ENCODE data around the gene CDCA4.
"Not testable (repeated sequence)": the region's sequence is repeated elsewhere in the genome, so short reads cannot be mapped to it uniquely, and the experiment has no call there.

CDCA4 gene

GRCh38 chr14:105020815-105021655, at the start of gene CDCA4:
Gene CDCA4 (minus strand): TSS chr14:105021083. CDS start chr14:105011929, 9,154 bp downstream.
- peak; percentile 70 for DNase-seq

GRCh38 chr14:105069871-105070759, 49.2 kb upstream of the CDCA4 start:
- no peak for DNase-seq

DNA sequence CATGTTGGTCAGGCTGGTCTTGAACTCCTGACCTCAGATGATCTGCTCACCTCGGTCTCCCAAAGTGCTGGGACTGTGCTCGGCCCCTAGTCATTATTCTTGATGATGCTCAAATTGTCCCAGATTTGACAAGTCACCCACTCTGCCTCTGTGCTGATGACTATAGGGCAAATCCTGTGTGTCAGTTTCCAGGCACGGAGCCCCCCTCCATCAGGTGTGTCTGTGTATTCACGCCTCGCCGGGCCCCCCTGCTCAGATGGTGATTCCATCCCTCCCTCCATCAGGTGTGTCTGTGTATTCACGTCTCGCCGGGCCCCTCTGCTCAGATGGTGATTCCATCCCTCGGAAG, 48.6 kb upstream of the CDCA4 start:
- no peak for DNase-seq

GRCh38 chr14:105068818-105069217, 47.9 kb upstream of the CDCA4 start:
- DNase-seq = no peak

GRCh38 chr14:105067969-105068301, 47.1 kb upstream of the CDCA4 start:
- DNase-seq = no peak

DNA sequence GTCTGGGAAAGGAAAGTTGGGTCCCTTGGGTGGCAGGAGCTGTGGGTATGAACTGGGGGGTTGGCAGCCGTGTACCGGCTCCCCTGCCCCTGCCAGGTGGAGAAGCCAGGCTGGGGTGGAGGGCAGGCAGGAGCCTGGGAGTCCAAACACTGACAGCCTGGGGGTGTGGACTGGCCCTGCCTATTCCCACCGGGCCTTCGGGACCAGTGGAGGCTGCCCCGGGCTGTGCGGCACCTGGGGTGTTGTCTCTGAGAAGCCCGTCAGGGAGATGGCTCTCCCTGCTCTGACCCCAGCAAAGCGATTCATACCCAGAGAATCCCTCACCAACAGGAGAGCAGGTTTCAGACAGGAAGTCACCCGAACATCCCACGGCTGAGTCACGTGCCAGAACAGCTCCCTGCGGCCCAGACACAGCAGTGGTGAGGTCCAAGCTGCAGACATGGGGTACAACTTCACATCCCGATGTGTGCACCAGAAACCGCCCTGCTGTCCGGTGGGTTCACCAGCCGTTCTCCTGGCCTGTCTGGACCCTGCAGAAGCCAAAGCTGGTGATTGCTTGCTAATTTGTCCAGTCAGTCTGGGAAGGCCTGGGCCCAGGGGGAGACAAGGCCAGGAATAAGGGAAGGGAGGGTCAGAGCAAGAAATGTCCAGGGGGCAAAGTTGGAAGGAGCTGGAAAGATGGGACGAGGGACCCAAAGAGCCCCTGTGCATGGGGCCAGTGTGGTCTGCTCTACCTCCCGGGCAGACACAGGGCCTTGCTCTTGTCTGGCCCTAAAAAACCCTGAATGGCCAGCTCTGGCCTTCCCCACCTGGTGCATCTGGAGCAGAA, 46.5 kb upstream of the CDCA4 start:
- DNase-seq = no peak

DNA sequence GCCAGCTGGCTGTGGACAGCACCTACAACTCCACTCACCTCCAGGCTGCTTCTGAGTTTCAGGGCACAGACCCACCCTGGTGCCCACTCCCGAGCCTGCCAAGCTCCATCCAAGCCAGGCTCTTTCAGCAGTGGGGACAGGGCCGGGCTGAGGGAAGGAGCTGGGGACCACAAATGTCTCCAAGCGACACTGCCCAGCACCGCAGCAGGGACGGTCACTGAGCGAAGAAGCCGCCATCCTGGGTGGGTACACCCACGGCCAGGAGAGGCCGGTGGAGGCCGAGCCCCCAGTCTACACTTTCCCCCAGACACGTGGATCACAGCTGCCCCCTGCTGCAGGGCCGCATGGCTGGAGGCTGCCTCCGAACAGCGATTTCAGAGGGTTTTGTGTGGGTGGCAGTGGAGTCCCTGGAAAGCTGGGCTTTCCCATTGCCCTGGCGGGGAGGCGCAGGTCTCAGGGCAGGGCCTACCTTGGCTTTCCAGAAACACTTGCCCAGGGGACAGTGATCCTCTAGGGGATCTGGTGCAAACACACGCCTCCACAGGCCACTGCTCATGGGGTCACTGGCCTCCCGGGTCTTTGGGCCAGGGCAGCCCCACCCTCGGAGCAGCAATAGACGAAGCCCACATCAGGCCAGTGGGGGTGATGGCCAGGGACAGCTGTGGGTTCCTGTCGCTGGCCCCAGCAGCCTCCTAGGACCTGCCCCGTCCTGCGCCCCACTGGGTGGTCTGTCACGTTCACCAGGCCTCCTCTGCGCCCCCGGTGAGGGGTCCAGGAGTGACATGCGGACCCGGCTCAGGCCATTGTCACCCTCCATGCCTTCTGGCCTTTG, 45.6 kb upstream of the CDCA4 start:
- DNase-seq = no peak

DNA sequence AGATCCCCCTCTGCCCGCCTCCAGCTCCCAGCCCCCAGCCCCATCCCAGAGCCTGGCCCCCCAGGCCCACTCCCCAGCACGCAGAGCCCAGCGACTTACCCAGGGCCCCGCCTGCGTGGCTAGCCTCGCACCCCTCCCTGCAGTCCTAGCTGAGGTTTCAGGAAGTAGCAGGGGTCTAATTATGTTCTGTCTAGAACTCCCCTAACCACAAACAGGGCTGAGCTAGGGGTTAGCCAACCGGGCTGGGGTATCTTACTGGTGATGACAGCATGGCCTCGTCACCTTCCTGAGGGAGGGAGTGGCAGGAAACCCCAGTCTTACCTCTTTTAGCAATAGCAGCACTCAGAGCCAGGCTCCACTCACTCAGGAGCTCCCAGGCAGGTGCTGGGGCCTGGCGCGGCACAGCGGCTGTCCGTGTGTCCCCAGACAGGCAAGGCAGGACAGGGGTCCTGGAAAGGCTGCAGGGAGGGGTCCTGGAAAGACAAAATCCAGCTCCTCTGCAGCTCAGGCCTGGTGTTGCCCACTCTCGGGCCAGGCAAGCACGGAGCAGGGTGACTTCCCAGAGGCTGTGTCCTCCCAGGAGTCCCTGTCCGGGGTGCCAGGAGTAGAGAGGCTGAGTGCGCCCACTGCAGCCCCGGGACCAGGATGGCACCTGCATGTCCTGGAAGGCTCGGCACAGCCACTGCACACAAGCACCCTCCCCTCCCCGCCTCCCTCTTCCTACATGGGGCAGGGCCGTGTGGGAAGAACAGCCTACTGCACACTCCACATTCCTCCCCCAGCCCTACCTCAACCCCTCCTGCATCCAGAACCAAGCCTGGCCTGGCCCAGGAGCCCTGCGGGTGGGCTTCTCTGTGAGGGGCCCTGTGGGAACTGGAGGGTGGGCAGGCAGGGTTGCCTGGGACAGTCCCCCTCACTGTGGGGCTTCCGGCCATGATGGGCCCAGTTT, 44.7 kb upstream of the CDCA4 start, which contains the start of gene GPR132:
GPR132 (minus strand) TSS at position 151 of the 949 bp plus-strand sequence. CDS start 10,010 bp downstream, outside the sequence.
- DNase-seq = no peak

DNA sequence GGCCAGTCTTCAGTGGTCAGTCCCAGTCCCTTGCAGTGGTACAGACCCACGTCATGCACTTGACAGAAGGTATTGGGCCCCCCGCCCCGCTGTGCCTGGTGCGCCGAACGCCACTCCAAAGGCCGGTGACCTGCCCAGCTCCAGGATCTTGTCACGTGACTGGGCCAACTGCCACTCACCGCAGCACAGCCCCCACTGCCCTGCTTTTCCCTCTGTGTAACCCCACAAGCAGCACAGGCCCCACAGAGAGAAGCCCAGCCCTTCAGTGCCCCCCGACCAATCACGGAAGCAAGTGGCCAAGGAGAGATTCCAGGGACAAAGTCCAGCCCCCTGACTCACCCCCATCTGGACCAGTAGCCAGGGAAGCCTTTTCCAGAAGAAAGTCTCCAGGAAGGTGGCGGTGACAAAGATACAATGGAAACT, 43.8 kb upstream of the CDCA4 start:
- no peak for DNase-seq

- DNase-seq = no peak
Observed at GRCh38 chr14:105064001-105064400, 43.1 kb upstream of the CDCA4 start.

DNA sequence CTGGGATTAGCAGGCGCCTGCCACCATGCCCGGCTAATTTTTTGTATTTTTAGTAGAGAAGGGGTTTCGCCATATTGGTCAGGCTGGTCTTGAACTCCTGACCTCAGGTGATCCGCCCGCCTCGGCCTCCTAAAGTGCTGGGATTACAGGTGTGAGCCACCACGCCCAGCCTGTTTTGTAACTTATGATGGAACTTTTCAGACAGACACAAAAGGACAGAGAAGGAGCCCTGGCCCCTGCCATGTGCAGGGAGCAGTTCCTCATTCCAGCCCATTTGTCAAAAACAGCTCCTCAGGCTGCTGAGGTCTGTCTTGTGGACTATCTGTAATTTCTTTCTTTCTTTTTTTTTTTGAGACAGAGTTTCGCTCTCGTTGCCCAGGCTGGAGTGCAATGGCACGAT, 42.6 kb upstream of the CDCA4 start:
- not testable (repeated sequence) for DNase-seq

- no peak for DNase-seq
Observed at GRCh38 chr14:105063056-105063455, 42.2 kb upstream of the CDCA4 start.

GRCh38 chr14:105062048-105062433, 41.2 kb upstream of the CDCA4 start:
- no peak for DNase-seq

DNA sequence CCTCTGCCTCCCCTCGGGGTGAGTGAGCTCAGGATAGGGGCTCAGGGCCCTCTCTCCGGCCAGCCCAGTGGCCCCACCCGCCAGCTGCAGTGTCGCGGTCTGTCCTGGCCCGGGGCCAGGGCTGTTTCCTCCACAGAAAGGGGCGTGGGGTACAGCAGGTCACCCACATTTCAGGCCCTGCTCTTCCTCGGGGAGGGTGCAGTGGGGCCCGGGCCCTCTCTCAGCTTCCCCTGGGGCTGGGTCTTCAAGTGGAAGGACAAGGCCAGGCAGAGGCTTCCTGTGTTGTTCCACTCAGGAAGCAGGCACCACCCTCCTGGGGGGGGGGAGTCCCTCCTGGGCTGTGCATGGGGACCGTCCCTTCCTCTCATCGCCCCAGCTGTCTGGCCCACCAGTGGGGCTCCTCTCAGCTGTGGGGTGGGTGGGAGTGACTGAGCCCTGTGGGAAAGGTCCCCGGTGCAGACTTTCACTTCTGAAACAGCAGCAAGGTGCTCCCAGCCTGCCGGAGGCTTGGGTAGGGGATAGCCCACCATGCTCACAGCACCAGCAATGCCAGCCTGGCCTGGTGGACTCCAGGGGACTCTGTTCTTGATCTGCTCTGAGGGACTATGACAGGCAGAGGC, 40.7 kb upstream of the CDCA4 start:
- no peak for DNase-seq

DNA sequence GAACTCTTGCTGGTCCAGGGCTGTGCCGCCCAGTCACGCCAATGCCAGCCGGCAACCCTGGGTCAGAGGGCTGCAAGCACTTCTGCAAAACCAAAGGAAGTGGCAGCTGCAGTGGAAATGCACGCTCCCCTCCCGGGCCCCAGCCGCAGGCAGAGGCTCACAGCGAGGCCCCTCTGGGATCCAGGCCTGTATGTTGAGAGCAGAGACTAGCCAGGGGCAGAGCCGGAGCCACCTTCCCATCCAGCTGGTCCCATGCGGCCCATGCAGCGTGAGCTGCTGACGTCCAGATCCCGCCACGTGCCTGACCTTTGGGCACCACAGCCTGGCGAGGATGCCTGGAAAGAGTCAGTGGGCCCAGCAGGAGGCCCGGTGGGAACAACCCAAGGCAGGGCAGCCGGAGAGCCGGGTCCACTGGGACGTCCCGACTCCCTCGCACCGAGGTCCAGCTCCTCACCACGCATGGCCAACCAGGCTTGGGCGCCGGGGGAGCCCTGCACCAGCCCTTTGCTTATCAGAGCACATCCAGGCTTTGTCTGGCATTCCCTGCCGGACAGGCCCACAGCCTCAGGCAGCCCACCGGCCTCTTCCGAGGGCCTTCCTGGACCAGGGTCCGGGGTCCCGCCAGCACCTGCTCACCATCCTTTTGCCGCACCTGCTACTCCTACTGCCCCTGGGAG, 40.0 kb upstream of the CDCA4 start:
- no peak for DNase-seq

- DNase-seq = no peak
Observed at GRCh38 chr14:105059925-105060565, 39.2 kb upstream of the CDCA4 start.

DNA sequence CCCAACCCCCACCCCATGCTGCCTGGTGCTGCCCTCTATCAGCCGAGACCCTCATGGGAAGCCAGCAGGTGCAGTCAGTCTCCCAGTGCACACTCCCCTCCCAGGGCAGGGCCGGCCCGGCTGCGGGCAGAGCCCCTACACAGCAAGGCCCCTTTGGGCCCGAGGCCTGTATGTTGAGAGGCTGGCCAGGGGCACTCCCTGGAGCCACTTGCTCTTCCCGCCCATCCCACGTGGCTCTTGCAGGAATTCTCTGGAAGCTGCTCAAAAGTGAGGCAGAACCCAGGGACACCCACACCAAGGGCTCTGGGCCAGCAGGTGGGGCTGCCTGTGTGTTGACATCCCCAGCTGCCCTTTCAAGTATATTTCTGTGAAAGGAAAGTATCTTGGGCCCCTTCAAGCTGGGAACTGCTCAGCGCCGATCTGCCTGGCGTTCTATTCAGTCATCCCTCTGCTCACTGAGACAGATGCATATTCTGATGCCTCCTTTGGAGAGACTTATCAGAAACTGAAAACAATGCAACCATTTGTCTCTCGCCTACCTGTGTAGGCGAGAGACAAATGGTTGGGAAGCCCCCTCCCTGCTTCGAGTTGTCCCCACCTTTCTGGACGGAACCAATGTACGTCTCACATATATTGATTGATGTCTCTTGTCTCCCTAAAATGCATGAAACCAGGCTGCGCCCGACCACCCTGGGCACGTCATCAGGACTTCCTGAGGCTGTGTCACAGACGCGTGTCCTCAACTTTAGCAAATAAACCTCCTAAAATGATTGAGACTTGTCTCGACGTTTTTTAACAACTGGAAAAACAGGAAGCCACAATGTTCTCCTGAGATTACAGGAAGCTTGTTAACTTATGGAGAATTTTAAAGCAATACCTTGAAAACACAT, 38.4 kb upstream of the CDCA4 start:
- DNase-seq = no peak

GRCh38 chr14:105058521-105059034, 37.7 kb upstream of the CDCA4 start:
- DNase-seq = no peak
